NB4 (cell line): ENCODE results near the gene SUMO3.

Experiments used
- POLR2A ChIP-seq: IDR thresholded peaks from 2 replicates; pipeline ENCODE4 v1.6.1; 2011; ENCODE audit warnings: mild to moderate bottlenecking; ENCODE audit not compliant: insufficient read length; ENCODE audit errors: extremely low read depth
- TF ChIP-seq, protein P1 (sequence below): IDR thresholded peaks from one replicate; pipeline ENCODE4 v1.5.1; 2012; ENCODE audit warnings: low read depth, low read length

DNA sequence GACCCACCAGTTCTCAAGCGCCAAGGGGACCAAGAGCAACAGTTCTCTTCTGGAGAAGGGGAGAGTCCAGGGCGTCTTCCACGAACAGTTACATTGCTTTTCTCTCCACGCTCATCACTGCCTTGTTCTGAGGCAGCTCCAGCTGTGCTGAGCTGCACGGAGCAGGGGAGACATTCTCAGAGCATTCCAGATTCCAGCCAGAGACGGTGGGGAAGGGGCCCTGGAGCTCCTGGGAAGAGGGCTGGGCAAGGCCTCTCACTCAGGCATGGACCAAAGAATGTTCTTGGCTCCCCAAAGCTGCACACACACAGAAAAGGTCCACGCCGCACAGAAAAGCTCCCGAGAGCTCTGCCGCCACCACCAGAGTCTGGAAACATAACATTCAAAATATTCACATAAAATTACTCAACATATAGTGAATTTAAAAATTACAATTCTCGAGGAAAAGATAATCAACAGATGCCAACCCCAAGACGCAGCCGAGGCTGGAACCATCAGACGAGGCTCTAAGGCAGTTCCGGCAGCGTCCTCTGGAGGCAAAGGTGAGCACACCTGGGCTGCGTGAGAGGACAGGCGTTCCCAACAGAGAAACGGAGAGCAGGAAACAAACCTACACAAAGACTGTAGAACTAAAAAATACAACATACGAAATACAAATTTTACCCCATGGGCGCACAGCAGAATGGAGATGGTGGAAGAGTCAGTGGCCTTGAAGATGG is 56.7 kb downstream of the SUMO3 start:
- TF ChIP-seq, protein P1, sequence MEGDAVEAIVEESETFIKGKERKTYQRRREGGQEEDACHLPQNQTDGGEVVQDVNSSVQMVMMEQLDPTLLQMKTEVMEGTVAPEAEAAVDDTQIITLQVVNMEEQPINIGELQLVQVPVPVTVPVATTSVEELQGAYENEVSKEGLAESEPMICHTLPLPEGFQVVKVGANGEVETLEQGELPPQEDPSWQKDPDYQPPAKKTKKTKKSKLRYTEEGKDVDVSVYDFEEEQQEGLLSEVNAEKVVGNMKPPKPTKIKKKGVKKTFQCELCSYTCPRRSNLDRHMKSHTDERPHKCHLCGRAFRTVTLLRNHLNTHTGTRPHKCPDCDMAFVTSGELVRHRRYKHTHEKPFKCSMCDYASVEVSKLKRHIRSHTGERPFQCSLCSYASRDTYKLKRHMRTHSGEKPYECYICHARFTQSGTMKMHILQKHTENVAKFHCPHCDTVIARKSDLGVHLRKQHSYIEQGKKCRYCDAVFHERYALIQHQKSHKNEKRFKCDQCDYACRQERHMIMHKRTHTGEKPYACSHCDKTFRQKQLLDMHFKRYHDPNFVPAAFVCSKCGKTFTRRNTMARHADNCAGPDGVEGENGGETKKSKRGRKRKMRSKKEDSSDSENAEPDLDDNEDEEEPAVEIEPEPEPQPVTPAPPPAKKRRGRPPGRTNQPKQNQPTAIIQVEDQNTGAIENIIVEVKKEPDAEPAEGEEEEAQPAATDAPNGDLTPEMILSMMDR: peak; percentile 12
- no peak for TF ChIP-seq POLR2A
